MCF 10A (cell line): Measurements from ENCODE around the gene SST. TPM values are rescaled to one million over a fixed set of nuclear protein-coding genes. Genes with fewer than 3 reads are reported as not detected.

Experiments
- BruUV-seq: library from RNA; stranded (reverse); fragments of 400-500 nt; replicated peaks from 2 replicates; lab custom pipeline; 2021; lab: Mats Ljungman, UMichigan
- CTCF ChIA-PET: fragments of 300-600 bp; sonication (Branson Sonifier 250); formaldehyde crosslinking; extraction: SDS; loops from one replicate; lab custom pipeline; 2021; ENCODE audit warnings: antibody characterized with exemption, inconsistent platforms; lab: Yijun Ruan, JAX
- POLR2A ChIA-PET: fragments of 300-600, 350-650 bp; sonication (Branson Sonifier 250); formaldehyde crosslinking; extraction: SDS; loops from one replicate; lab custom pipeline; 2020; ENCODE audit warnings: antibody characterized with exemption, inconsistent platforms; lab: Yijun Ruan, JAX
- DNase-seq: peaks from one replicate; pipeline ENCODE4 v3.0.0-alpha.2; 2018; ENCODE audit not compliant: unreplicated experiment
- H3K27ac Mint-ChIP-seq: one replicate; pipeline ENCODE4 v1.8.0; 2022; ENCODE audit warnings: mild to moderate bottlenecking, low read depth, mixed read lengths; ENCODE audit not compliant: unreplicated experiment
- H3K27me3 Mint-ChIP-seq: one replicate; pipeline ENCODE4 v1.8.0; 2022; ENCODE audit warnings: mixed read lengths; ENCODE audit not compliant: insufficient read depth, unreplicated experiment
- H3K36me3 Mint-ChIP-seq: one replicate; pipeline ENCODE4 v1.8.0; 2022; ENCODE audit warnings: mild to moderate bottlenecking, moderate library complexity, mixed read lengths; ENCODE audit not compliant: insufficient read depth, unreplicated experiment
- H3K4me1 Mint-ChIP-seq: one replicate; pipeline ENCODE4 v1.8.0; 2022; ENCODE audit warnings: mixed read lengths; ENCODE audit not compliant: insufficient read depth, unreplicated experiment
- H3K4me3 Mint-ChIP-seq: one replicate; pipeline ENCODE4 v1.8.0; 2022; ENCODE audit warnings: mild to moderate bottlenecking, moderate library complexity, mixed read lengths; ENCODE audit not compliant: unreplicated experiment
- H3K9me3 Mint-ChIP-seq: one replicate; pipeline ENCODE4 v1.8.0; 2022; ENCODE audit warnings: mixed read lengths; ENCODE audit not compliant: unreplicated experiment
- CTCF ChIP-seq: fragments of 200-600 bp; IDR thresholded peaks from one replicate; pipeline ENCODE4 v1.8.0; 2022; ENCODE audit warnings: antibody characterized with exemption, mild to moderate bottlenecking; ENCODE audit not compliant: unreplicated experiment
- intact Hi-C: fragments of 100-400 bp; cut with micrococcal nuclease; formaldehyde crosslinking; loops from 2 replicates; pipeline ENCODE4 v1.14.1; 2022
- total RNA-seq: library from RNA; stranded (reverse); gene quantifications from 2 replicates; pipeline ENCODE4 v1.2.3, GENCODE V29; 2022

The SST gene
- total RNA-seq, 1 experiment from 2014 or later, result not detected

GRCh38 chr3:187629711-187630110 lies 40.5 kb downstream of the SST start:
- CTCF ChIA-PET, result interaction anchor here (0.6 to 1.6 kb wide), 3 partner anchors 49 to 308 kb away, joined by 3 to 5 read pairs (median 4); no protein-coding TSS in a partner anchor
- POLR2A ChIA-PET, result interaction anchor here (0.9 kb wide), 1 partner anchor 35 kb away, joined by 3 read pairs; no protein-coding TSS in a partner anchor
- Mint-ChIP-seq H3K4me1 (peaks cover 32% of the 10 kb centered on the region), H3K36me3 (peaks cover under 1% of the 10 kb centered on the region), H3K9me3 (no peaks in the 10 kb centered on the region), H3K27me3 (no peaks in the 10 kb centered on the region), H3K27ac (peak overlapping the region; percentile 72), H3K4me3 (no peak overlapping the region)
- no TSS peak for BruUV-seq
- no peak for TF ChIP-seq CTCF
- peak; percentile 87 for DNase-seq
- intact Hi-C loops, result no loop called here

GRCh38 chr3:187628169-187628568 lies 42.0 kb downstream of the SST start:
- BruUV-seq, result no TSS peak
- peaks cover 12% of the 10 kb centered on the region for H3K27me3 Mint-ChIP-seq
- ChIA-PET CTCF (interaction anchor here (0.6 to 1.1 kb wide), 2 partner anchors 8 to 51 kb away, joined by 3 to 5 read pairs; no protein-coding TSS in a partner anchor), POLR2A (no interaction called here)
- no peak for TF ChIP-seq CTCF
- no peaks in the 10 kb centered on the region for H3K9me3 Mint-ChIP-seq
- no peaks in the 10 kb centered on the region for H3K36me3 Mint-ChIP-seq
- intact Hi-C loops, result no loop called here
- H3K4me3 Mint-ChIP-seq, result no peak overlapping the region
- peaks cover 32% of the 10 kb centered on the region for H3K4me1 Mint-ChIP-seq
- H3K27ac Mint-ChIP-seq, result no peak overlapping the region
- no peak for DNase-seq

DNA sequence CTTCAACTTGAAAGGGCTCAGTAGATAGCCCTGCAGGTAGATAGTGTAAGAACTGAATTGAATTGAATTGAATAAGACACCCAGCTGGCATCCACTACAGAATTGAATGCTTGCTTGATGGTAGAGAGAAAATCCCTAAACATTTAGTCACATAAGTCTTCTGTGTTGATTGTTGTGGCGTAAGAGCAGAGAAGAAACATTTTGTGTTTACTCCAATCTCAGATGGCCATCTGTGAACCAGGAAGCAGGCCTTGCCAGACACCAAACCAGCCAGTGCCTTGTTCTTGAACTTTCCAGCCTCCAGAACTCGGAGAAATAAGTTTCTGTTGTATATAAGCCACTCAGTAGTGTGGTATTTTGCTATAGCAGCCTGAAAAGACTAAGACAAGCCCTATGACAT lies 43.6 kb downstream of the SST start:
- Mint-ChIP-seq H3K4me3 (no peak overlapping the region), H3K27me3 (peaks cover 22% of the 10 kb centered on the region), H3K27ac (no peak overlapping the region), H3K36me3 (no peaks in the 10 kb centered on the region), H3K9me3 (no peaks in the 10 kb centered on the region), H3K4me1 (peaks cover 32% of the 10 kb centered on the region)
- no peak for DNase-seq
- intact Hi-C loops, result no loop called here
- BruUV-seq, result no TSS peak
- no peak for TF ChIP-seq CTCF
- ChIA-PET CTCF (interaction anchor here (0.6 to 2.8 kb wide), 2 partner anchors 19 to 53 kb away, joined by 7 to 10 read pairs; no protein-coding TSS in a partner anchor), POLR2A (interaction anchor here (0.6 to 0.7 kb wide), 2 partner anchors 223 to 295 kb away, joined by 3 to 4 read pairs; no protein-coding TSS in a partner anchor)

GRCh38 chr3:187624588-187624987 lies 45.6 kb downstream of the SST start:
- CTCF ChIA-PET, result interaction anchor here (0.7 to 2.8 kb wide), 4 partner anchors 8 to 55 kb away, joined by 3 to 10 read pairs (median 4); no protein-coding TSS in a partner anchor
- Mint-ChIP-seq H3K27me3 (peaks cover 22% of the 10 kb centered on the region), H3K4me1 (peaks cover 13% of the 10 kb centered on the region), H3K27ac (no peak overlapping the region), H3K36me3 (no peaks in the 10 kb centered on the region), H3K9me3 (no peaks in the 10 kb centered on the region), H3K4me3 (no peak overlapping the region)
- intact Hi-C loops, result no loop called here
- no peak for DNase-seq
- POLR2A ChIA-PET, result interaction anchor here (0.6 kb wide), 1 partner anchor 48 kb away, joined by 3 read pairs; no protein-coding TSS in a partner anchor
- TF ChIP-seq CTCF, result no peak
- BruUV-seq, result no TSS peak
